Liver (tissue), 9 donors: ENCODE measurements around the gene TMEM244. TPM values are rescaled to one million over a fixed set of nuclear protein-coding genes. Genes with fewer than 3 reads are reported as not detected.

ENCODE experiments used
- DNase-seq: peaks from one replicate; pipeline ENCODE4 v3.0.0-alpha.2; 2017; ENCODE audit warnings: low spot score
- H3K27ac ChIP-seq, 2 donors: one replicate each; pipeline ENCODE4 v1.7.0; 2013; ENCODE audit warnings: inconsistent platforms in 2 of 2, low read length in 2 of 2, control low read depth in 1 of 2, low read depth in 1 of 2, mild to moderate bottlenecking in 1 of 2
- H3K27me3 ChIP-seq, 4 donors: one replicate each; pipeline versions ENCODE4 v1.6.1 to v1.7.0; 2013; ENCODE audit warnings: low read length in 3 of 4, inconsistent platforms in 1 of 4, mild to moderate bottlenecking in 1 of 4, moderate library complexity in 1 of 4; ENCODE audit not compliant: control insufficient read depth in 4 of 4, insufficient read depth in 4 of 4
- H3K36me3 ChIP-seq, 4 donors: one replicate each; pipeline versions ENCODE4 v1.6.1 to v1.7.0; 2013; ENCODE audit warnings: low read length in 3 of 4, mild to moderate bottlenecking in 3 of 4, low read depth in 1 of 4, moderate library complexity in 1 of 4; ENCODE audit not compliant: control insufficient read depth in 4 of 4, insufficient read depth in 3 of 4
- H3K4me1 ChIP-seq, 4 donors: one replicate each; pipeline versions ENCODE4 v1.6.1 to v1.7.0; 2013; ENCODE audit warnings: low read length in 3 of 4, mild to moderate bottlenecking in 3 of 4, moderate library complexity in 1 of 4; ENCODE audit not compliant: control insufficient read depth in 4 of 4, insufficient read depth in 4 of 4
- H3K4me3 ChIP-seq, 3 donors: one replicate each; pipeline versions ENCODE4 v1.6.1 to v1.7.0; 2013; ENCODE audit warnings: low read length in 3 of 3, control low read depth in 1 of 3, low read depth in 1 of 3, mild to moderate bottlenecking in 1 of 3
- H3K9ac ChIP-seq, 2 donors: one replicate each; pipeline ENCODE4 v1.7.0; 2013; ENCODE audit warnings: low read length in 2 of 2, mild to moderate bottlenecking in 2 of 2, moderate library complexity in 2 of 2, control low read depth in 1 of 2, low read depth in 1 of 2
- H3K9me3 ChIP-seq, 4 donors: one replicate each; pipeline versions ENCODE4 v1.6.1 to v1.7.0; 2013; ENCODE audit warnings: low read length in 3 of 4; ENCODE audit not compliant: control insufficient read depth in 4 of 4
- EGR1 ChIP-seq, 2 donors: IDR thresholded peaks; 2 replicates each; pipeline ENCODE4 v1.6.1; 2016 to 2018; ENCODE audit warnings: antibody characterized with exemption in 2 of 2, low read depth in 2 of 2
- FOXA1 ChIP-seq: IDR thresholded peaks from 2 replicates; pipeline ENCODE4 v1.6.1; 2016; ENCODE audit warnings: antibody characterized with exemption
- FOXA2 ChIP-seq: IDR thresholded peaks from 2 replicates; pipeline ENCODE4 v1.6.1; 2016; ENCODE audit warnings: antibody characterized with exemption
- GABPA ChIP-seq, 2 donors: IDR thresholded peaks in 1 of 2; conservative IDR thresholded peaks in 1 of 2; 2 replicates each; pipeline ENCODE4 v1.6.1; 2016; ENCODE audit warnings: antibody characterized with exemption in 2 of 2, mild to moderate bottlenecking in 1 of 2, moderate library complexity in 1 of 2
- HNF4A ChIP-seq, 2 donors: conservative IDR thresholded peaks; 2 replicates each; pipeline ENCODE4 v1.6.1; 2016; ENCODE audit warnings: antibody characterized with exemption in 2 of 2, mild to moderate bottlenecking in 2 of 2
- HNF4G ChIP-seq: IDR thresholded peaks from 2 replicates; pipeline ENCODE4 v1.6.1; 2016; ENCODE audit warnings: antibody characterized with exemption
- JUND ChIP-seq, 2 donors: IDR thresholded peaks; 2 replicates each; pipeline ENCODE4 v1.6.1; 2016; ENCODE audit warnings: antibody characterized with exemption in 2 of 2
- NR2F2 ChIP-seq: IDR thresholded peaks from 2 replicates; pipeline ENCODE4 v1.6.1; 2016; ENCODE audit warnings: antibody characterized with exemption
- RAD21 ChIP-seq, 2 donors: IDR thresholded peaks; 2 replicates each; pipeline ENCODE4 v1.6.1; 2016; ENCODE audit warnings: antibody characterized with exemption in 2 of 2, mild to moderate bottlenecking in 2 of 2
- RXRA ChIP-seq, 2 donors: IDR thresholded peaks; 2 replicates each; pipeline ENCODE4 v1.6.1; 2017 to 2018; ENCODE audit warnings: antibody characterized with exemption in 2 of 2, mild to moderate bottlenecking in 1 of 2
- SP1 ChIP-seq: IDR thresholded peaks from 2 replicates; pipeline ENCODE4 v1.6.1; 2018; ENCODE audit warnings: antibody characterized with exemption, mild to moderate bottlenecking
- TAF1 ChIP-seq: conservative IDR thresholded peaks from 2 replicates; pipeline ENCODE4 v1.6.1; 2016; ENCODE audit warnings: antibody characterized with exemption, mild to moderate bottlenecking
- YY1 ChIP-seq: IDR thresholded peaks from 2 replicates; pipeline ENCODE4 v1.6.1; 2016; ENCODE audit warnings: antibody characterized with exemption, mild to moderate bottlenecking
- WGBS: extraction: QIAGEN DNeasy Blood & Tissue Kit; methylation state at CpG from one replicate; pipeline ENCODE4 v1.1.7; 2013; 5-methylcytosine and 5-hydroxymethylcytosine counted together
- polyA plus RNA-seq, 2 donors: library from polyadenylated mRNA; stranded (reverse) in 1 of 2; unstranded in 1 of 2; fragments of 200-250 nt in 1 of 2; fragments of >200 nt in 1 of 2; fragmentation: Nextera tagmentation in 1 of 2; extraction: Ambion mirVana in 1 of 2; gene quantifications; one replicate each; pipeline versions ENCODE4 v1.2.1 to v1.2.3, GENCODE V29; 2013 to 2015
- total RNA-seq, 2 donors: library from RNA; depleted of rRNA; stranded (reverse); fragments of >200 nt; gene quantifications; one replicate each; pipeline ENCODE4 v1.2.3, GENCODE V29; 2014
- TF ChIP-seq, protein P1 (sequence below): IDR thresholded peaks from 2 replicates; pipeline ENCODE4 v1.6.1; 2016; ENCODE audit warnings: antibody characterized with exemption
- TF ChIP-seq, protein P2 (sequence below): fragments of 150-350 bp; IDR thresholded peaks from 2 replicates; pipeline ENCODE4 v1.5.1; 2017; ENCODE audit warnings: improper control_type of control experiment, low read depth, low read length; ENCODE audit not compliant: missing input control
- TF ChIP-seq, protein P3 (sequence below): IDR thresholded peaks from 2 replicates; pipeline ENCODE4 v1.6.1; 2016; ENCODE audit warnings: antibody characterized with exemption
- TF ChIP-seq, protein P4 (sequence below): IDR thresholded peaks from 2 replicates; pipeline ENCODE4 v1.6.1; 2016; ENCODE audit warnings: antibody characterized with exemption, mild to moderate bottlenecking
- TF ChIP-seq, protein P5 (sequence below): IDR thresholded peaks from 2 replicates; pipeline ENCODE4 v1.6.1; 2016; ENCODE audit warnings: antibody characterized with exemption
- donor health status: healthy.
- donor health status: healthy.
- donor health status: healthy.
- donor health status: healthy.
- donor health status: healthy.

The TMEM244 gene
- total and polyA plus RNA-seq, 4 donors: not detected

DNA sequence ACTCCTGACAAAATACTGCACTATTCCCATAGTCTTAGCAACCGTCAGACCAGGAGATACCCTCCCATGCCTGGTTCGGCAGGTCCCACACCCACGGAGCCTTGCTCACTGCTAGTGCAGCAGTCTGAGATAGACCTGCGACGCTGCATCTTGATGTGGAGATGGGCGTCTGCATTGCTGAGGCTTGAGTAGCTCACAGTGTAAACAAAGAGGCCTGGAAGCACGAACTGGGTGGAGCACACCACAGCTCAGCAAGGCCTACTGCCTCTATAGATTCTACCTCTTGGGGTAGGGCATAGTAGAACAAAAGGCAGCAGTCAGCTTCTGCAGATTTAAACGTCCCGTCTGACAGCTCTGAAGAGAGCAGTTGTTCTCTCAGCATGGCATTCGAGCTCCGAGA, 25.4 kb downstream of the TMEM244 start (continued):
- TF ChIP-seq YY1 (no peak), SP1 (no peak), GABPA (IDR thresholded peaks at IDR 0.05 in 1 of 2, conservative IDR thresholded peaks at IDR 0.05 in 1 of 2) (no peak), JUND (IDR thresholded peaks at IDR 0.05) (no peak), RAD21 (IDR thresholded peaks at IDR 0.05) (no peak), HNF4A (conservative IDR thresholded peaks at IDR 0.05) (no peak)

DNA sequence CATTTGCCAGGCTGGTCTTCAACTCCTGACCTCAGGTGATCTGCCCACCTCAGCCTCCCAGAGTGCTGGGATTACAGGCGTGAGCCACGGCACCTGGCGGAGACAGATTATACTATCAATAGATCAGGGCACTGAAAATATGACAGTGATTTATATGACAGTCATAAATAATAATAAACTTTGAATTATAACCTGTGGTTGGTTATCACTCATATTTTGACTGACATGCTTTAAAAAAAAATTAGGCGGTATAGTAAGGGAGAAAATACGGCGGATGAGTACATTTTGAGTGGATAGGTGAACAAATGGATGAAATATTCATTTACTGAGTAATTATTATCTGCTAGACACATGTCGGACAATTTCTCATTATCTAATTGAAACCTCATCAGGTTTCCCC, 28.8 kb downstream of the TMEM244 start:
- Histone ChIP-seq H3K9ac (no peak overlapping the region), H3K9me3 (no peaks in the 10 kb centered on the region), H3K27me3 (no peaks in the 10 kb centered on the region), H3K4me3 (no peak overlapping the region), H3K27ac (no peak overlapping the region), H3K4me1 (no peaks in the 10 kb centered on the region), H3K36me3 (no peaks in the 10 kb centered on the region)
- no peak for DNase-seq
- WGBS: 89% methylated on average over 7 of the region's 7 CpGs
- TF ChIP-seq EGR1 (IDR thresholded peaks at IDR 0.05; ENCODE audit: low read depth in 2 of 2) (no peak), RAD21 (IDR thresholded peaks at IDR 0.05) (no peak), YY1 (no peak), FOXA1 (no peak), TAF1 (no peak), HNF4A (conservative IDR thresholded peaks at IDR 0.05) (no peak), GABPA (IDR thresholded peaks at IDR 0.05 in 1 of 2, conservative IDR thresholded peaks at IDR 0.05 in 1 of 2) (no peak), FOXA2 (no peak)
- TF ChIP-seq, protein P1, sequence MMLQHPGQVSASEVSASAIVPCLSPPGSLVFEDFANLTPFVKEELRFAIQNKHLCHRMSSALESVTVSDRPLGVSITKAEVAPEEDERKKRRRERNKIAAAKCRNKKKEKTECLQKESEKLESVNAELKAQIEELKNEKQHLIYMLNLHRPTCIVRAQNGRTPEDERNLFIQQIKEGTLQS: no peak
- TF ChIP-seq, protein P2, sequence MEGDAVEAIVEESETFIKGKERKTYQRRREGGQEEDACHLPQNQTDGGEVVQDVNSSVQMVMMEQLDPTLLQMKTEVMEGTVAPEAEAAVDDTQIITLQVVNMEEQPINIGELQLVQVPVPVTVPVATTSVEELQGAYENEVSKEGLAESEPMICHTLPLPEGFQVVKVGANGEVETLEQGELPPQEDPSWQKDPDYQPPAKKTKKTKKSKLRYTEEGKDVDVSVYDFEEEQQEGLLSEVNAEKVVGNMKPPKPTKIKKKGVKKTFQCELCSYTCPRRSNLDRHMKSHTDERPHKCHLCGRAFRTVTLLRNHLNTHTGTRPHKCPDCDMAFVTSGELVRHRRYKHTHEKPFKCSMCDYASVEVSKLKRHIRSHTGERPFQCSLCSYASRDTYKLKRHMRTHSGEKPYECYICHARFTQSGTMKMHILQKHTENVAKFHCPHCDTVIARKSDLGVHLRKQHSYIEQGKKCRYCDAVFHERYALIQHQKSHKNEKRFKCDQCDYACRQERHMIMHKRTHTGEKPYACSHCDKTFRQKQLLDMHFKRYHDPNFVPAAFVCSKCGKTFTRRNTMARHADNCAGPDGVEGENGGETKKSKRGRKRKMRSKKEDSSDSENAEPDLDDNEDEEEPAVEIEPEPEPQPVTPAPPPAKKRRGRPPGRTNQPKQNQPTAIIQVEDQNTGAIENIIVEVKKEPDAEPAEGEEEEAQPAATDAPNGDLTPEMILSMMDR: no peak
- TF ChIP-seq, protein P3, sequence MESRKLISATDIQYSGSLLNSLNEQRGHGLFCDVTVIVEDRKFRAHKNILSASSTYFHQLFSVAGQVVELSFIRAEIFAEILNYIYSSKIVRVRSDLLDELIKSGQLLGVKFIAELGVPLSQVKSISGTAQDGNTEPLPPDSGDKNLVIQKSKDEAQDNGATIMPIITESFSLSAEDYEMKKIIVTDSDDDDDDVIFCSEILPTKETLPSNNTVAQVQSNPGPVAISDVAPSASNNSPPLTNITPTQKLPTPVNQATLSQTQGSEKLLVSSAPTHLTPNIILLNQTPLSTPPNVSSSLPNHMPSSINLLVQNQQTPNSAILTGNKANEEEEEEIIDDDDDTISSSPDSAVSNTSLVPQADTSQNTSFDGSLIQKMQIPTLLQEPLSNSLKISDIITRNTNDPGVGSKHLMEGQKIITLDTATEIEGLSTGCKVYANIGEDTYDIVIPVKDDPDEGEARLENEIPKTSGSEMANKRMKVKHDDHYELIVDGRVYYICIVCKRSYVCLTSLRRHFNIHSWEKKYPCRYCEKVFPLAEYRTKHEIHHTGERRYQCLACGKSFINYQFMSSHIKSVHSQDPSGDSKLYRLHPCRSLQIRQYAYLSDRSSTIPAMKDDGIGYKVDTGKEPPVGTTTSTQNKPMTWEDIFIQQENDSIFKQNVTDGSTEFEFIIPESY: no peak
- TF ChIP-seq, protein P4, sequence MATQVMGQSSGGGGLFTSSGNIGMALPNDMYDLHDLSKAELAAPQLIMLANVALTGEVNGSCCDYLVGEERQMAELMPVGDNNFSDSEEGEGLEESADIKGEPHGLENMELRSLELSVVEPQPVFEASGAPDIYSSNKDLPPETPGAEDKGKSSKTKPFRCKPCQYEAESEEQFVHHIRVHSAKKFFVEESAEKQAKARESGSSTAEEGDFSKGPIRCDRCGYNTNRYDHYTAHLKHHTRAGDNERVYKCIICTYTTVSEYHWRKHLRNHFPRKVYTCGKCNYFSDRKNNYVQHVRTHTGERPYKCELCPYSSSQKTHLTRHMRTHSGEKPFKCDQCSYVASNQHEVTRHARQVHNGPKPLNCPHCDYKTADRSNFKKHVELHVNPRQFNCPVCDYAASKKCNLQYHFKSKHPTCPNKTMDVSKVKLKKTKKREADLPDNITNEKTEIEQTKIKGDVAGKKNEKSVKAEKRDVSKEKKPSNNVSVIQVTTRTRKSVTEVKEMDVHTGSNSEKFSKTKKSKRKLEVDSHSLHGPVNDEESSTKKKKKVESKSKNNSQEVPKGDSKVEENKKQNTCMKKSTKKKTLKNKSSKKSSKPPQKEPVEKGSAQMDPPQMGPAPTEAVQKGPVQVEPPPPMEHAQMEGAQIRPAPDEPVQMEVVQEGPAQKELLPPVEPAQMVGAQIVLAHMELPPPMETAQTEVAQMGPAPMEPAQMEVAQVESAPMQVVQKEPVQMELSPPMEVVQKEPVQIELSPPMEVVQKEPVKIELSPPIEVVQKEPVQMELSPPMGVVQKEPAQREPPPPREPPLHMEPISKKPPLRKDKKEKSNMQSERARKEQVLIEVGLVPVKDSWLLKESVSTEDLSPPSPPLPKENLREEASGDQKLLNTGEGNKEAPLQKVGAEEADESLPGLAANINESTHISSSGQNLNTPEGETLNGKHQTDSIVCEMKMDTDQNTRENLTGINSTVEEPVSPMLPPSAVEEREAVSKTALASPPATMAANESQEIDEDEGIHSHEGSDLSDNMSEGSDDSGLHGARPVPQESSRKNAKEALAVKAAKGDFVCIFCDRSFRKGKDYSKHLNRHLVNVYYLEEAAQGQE: no peak

DNA sequence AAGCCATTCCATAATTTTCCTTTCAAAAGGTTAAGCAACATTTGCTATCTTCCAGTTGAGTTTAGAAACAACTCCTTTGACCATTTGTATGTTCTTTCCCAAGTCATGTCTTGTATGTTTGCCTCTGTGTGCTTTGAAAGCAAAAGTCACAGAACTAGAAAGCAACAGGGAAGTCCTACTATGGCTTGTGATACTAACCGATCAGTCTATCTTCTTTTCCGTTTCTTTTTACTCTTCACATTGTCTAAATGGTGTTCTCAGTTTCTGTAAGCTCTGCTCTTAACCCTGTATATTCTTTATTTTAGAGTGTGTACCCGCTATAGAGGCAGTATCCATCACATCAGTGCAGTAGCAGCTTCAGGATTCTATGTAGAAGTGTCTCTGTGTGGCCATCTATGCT, 32.9 kb downstream of the TMEM244 start:
- H3K27me3 ChIP-seq: no peaks in the 10 kb centered on the region
- no peak overlapping the region for H3K9ac ChIP-seq
- no peak overlapping the region for H3K27ac ChIP-seq
- no peaks in the 10 kb centered on the region for H3K9me3 ChIP-seq
- no peak for DNase-seq
- no peaks in the 10 kb centered on the region for H3K4me1 ChIP-seq
- 79% methylated on average over 3 of the region's 3 CpGs for WGBS
- no peak overlapping the region for H3K4me3 ChIP-seq
- TF ChIP-seq, protein P2: no peak
- TF ChIP-seq GABPA (IDR thresholded peaks at IDR 0.05 in 1 of 2, conservative IDR thresholded peaks at IDR 0.05 in 1 of 2): no peak
- TF ChIP-seq, protein P5, sequence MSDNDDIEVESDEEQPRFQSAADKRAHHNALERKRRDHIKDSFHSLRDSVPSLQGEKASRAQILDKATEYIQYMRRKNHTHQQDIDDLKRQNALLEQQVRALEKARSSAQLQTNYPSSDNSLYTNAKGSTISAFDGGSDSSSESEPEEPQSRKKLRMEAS: no peak
- TF ChIP-seq HNF4A (conservative IDR thresholded peaks at IDR 0.05): no peak
- TF ChIP-seq SP1: no peak
- TF ChIP-seq HNF4G: no peak
- TF ChIP-seq RAD21 (IDR thresholded peaks at IDR 0.05): no peak
- no peak for TF ChIP-seq FOXA1
- no peak for TF ChIP-seq JUND (IDR thresholded peaks at IDR 0.05)
- TF ChIP-seq, protein P1: no peak
- no peak for TF ChIP-seq NR2F2
- no peak for TF ChIP-seq RXRA (IDR thresholded peaks at IDR 0.05)
- no peak for TF ChIP-seq EGR1 (IDR thresholded peaks at IDR 0.05; ENCODE audit: low read depth in 2 of 2)
- no peak for TF ChIP-seq YY1
- H3K36me3 ChIP-seq: no peaks in the 10 kb centered on the region
